Ascending aorta (tissue), 2 donors: ENCODE measurements around the gene ZFP62. TPM values are rescaled to one million over a fixed set of nuclear protein-coding genes. Genes with fewer than 3 reads are reported as not detected.

Experiments used
- DNase-seq, 2 donors: peaks; one replicate each; pipeline ENCODE4 v3.0.0-alpha.2; 2019; ENCODE audit warnings: low spot score in 2 of 2
- H3K27ac ChIP-seq, 2 donors: fragments of 200-600 bp; sonication (generic); one replicate each; pipeline ENCODE4 v1.5.1; 2016 to 2017; ENCODE audit warnings: mild to moderate bottlenecking in 1 of 2
- H3K27me3 ChIP-seq: fragments of 200-600 bp; sonication (generic); one replicate; pipeline ENCODE4 v1.5.1; 2017
- H3K36me3 ChIP-seq, 2 donors: fragments of 200-600 bp; sonication (generic); one replicate each; pipeline ENCODE4 v1.5.1; 2016
- H3K4me1 ChIP-seq, 2 donors: fragments of 200-600 bp; sonication (generic); one replicate each; pipeline ENCODE4 v1.5.1; 2016 to 2017; ENCODE audit warnings: mild to moderate bottlenecking in 1 of 2
- H3K4me3 ChIP-seq, 2 donors: fragments of 200-600 bp; sonication (generic); one replicate each; pipeline ENCODE4 v1.5.1; 2016 to 2017; ENCODE audit warnings: mild to moderate bottlenecking in 1 of 2
- H3K9me3 ChIP-seq, 2 donors: fragments of 200-600 bp; sonication (generic); one replicate each; pipeline ENCODE4 v1.5.1; 2016
- CTCF ChIP-seq, 3 experiments: fragments of 200-600 bp in 2 of 3; fragments of 450-650 bp in 1 of 3; sonication (generic) in 2 of 3; IDR thresholded peaks; one replicate each; pipeline ENCODE4 v1.5.1; 2016 to 2019; ENCODE audit warnings: antibody characterized with exemption in 3 of 3, mild to moderate bottlenecking in 1 of 3, moderate library complexity in 1 of 3
- intact Hi-C: fragments of 100-400 bp; cut with DNase I; formaldehyde crosslinking; loops from one replicate; pipeline ENCODE4 v1.15.1; 2023
- total RNA-seq: library from RNA; depleted of rRNA; stranded (reverse); fragments of >200 nt; gene quantifications from one replicate; pipeline ENCODE4 v1.1.0, GENCODE V29; 2016

Gene ZFP62
- total RNA-seq, 1 donor from 2014 or later, result 1.8 TPM

- intact Hi-C loops, result no loop called here
- Histone ChIP-seq H3K9me3 (no peaks in the 10 kb centered on the region), H3K4me3 (no peak overlapping the region), H3K4me1 (peaks cover 2 to 26% of the 10 kb centered on the region in 2 donors), H3K27ac (peak overlapping the region; percentile 59 to 66), H3K27me3 (no peaks in the 10 kb centered on the region), H3K36me3 (no peaks in the 10 kb centered on the region)
- TF ChIP-seq CTCF (IDR thresholded peaks at IDR 0.05), result no peak
- DNase-seq, result peak in 1 of 2 donors; percentile 89
Observed at GRCh38 chr5:180825768-180826525, 35.1 kb downstream of the ZFP62 start.

- H3K9me3 ChIP-seq, result no peaks in the 10 kb centered on the region
- H3K27ac ChIP-seq, result peak overlapping the region; percentile 59 to 66
- no peaks in the 10 kb centered on the region for H3K36me3 ChIP-seq
- intact Hi-C loops, result no loop called here
- H3K4me1 ChIP-seq, result peaks cover 2 to 26% of the 10 kb centered on the region in 2 donors
- DNase-seq, result no peak
- TF ChIP-seq CTCF (IDR thresholded peaks at IDR 0.05), result no peak
- no peaks in the 10 kb centered on the region for H3K27me3 ChIP-seq
- H3K4me3 ChIP-seq, result no peak overlapping the region
Observed at GRCh38 chr5:180824630-180825476, 36.2 kb downstream of the ZFP62 start.

- no peak for DNase-seq
- Histone ChIP-seq H3K36me3 (no peaks in the 10 kb centered on the region), H3K4me1 (peaks cover 2 to 26% of the 10 kb centered on the region in 2 donors), H3K9me3 (no peaks in the 10 kb centered on the region), H3K27ac (peak overlapping the region; percentile 59 to 66), H3K27me3 (no peaks in the 10 kb centered on the region), H3K4me3 (no peak overlapping the region)
- intact Hi-C loops, result no loop called here
- TF ChIP-seq CTCF (IDR thresholded peaks at IDR 0.05), result no peak
Observed at GRCh38 chr5:180823940-180824629, 37.0 kb downstream of the ZFP62 start.

- H3K27me3 ChIP-seq, result no peaks in the 10 kb centered on the region
- no peaks in the 10 kb centered on the region for H3K9me3 ChIP-seq
- H3K36me3 ChIP-seq, result no peaks in the 10 kb centered on the region
- H3K4me1 ChIP-seq, result peaks cover 2 to 28% of the 10 kb centered on the region in 2 donors
- H3K27ac ChIP-seq, result no peak overlapping the region
- no peak for TF ChIP-seq CTCF (IDR thresholded peaks at IDR 0.05)
- no peak overlapping the region for H3K4me3 ChIP-seq
- intact Hi-C loops, result no loop called here
- no peak for DNase-seq
Observed at GRCh38 chr5:180823346-180823745, 37.7 kb downstream of the ZFP62 start.

GRCh38 chr5:180821538-180821937, 39.5 kb downstream of the ZFP62 start:
- H3K9me3 ChIP-seq, result no peaks in the 10 kb centered on the region
- TF ChIP-seq CTCF (IDR thresholded peaks at IDR 0.05), result no peak
- DNase-seq, result no peak
- H3K36me3 ChIP-seq, result no peaks in the 10 kb centered on the region
- peaks cover 2 to 43% of the 10 kb centered on the region in 2 donors for H3K4me1 ChIP-seq
- no peaks in the 10 kb centered on the region for H3K27me3 ChIP-seq
- no peak overlapping the region for H3K4me3 ChIP-seq
- H3K27ac ChIP-seq, result peak overlapping the region; percentile 52 to 57
- intact Hi-C loops, result no loop called here
